Measurements from ENCODE around the gene KRTAP12-4.

DNA sequence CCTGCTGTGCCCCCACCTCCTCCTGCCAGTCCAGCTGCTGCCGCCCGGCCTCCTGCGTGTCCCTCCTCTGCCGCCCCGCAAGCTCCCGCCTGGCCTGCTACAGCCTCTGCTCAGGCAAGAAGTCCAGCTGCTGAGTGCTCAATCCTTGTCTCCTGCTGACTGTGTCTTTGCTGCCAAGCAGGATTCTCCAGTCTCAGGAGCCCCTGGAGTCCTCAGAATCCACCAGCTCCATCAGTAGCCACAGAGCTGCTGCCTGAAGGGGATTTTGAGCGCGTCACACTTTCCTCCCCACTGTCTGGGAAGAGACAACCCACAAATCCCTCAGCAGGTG is 7.3 kb downstream of the KRTAP12-4 start:
- no peak for TF ChIP-seq CTCF (IDR thresholded peaks at IDR 0.05)
- no peak for TF ChIP-seq POLR2A (IDR thresholded peaks at IDR 0.05)

All from uterus (tissue), 2 donors.